Activated naive CD4-positive, alpha-beta T cell (primary cell): ENCODE data around the gene AMOTL1.
"Not testable (repeated sequence)": the region's sequence is repeated elsewhere in the genome, so short reads cannot be mapped to it uniquely, and the experiment has no call there.

ENCODE experiments used
- DNase-seq, 4 experiments: peaks; one replicate each; lab custom pipeline; 2025; lab: John Stamatoyannopoulos, UW

AMOTL1 gene

GRCh38 chr11:94825031-94825430 lies 56.9 kb downstream of the AMOTL1 start:
- no peak for DNase-seq

- DNase-seq, result no peak
These were observed 57.3 kb downstream of the AMOTL1 start for GRCh38 chr11:94825481-94825880.

- DNase-seq, result no peak
These were observed 58.3 kb downstream of the AMOTL1 start for GRCh38 chr11:94826415-94826814.

GRCh38 chr11:94828088-94828487 lies 59.9 kb downstream of the AMOTL1 start:
- DNase-seq, result no peak

- no peak for DNase-seq
These were observed 62.8 kb downstream of the AMOTL1 start for GRCh38 chr11:94830722-94831510.

- no peak for DNase-seq
These were observed 63.4 kb downstream of the AMOTL1 start for GRCh38 chr11:94831529-94831928.

- DNase-seq, result no peak
These were observed 64.6 kb downstream of the AMOTL1 start for GRCh38 chr11:94832604-94833235.

- no peak for DNase-seq
These were observed 66.9 kb downstream of the AMOTL1 start for GRCh38 chr11:94834911-94835593.

GRCh38 chr11:94835594-94835927 lies 67.4 kb downstream of the AMOTL1 start:
- no peak for DNase-seq

GRCh38 chr11:94837317-94837716 lies 69.2 kb downstream of the AMOTL1 start:
- no peak for DNase-seq

GRCh38 chr11:94838027-94838731 lies 70.0 kb downstream of the AMOTL1 start:
- DNase-seq, result no peak

- no peak for DNase-seq
These were observed 72.1 kb downstream of the AMOTL1 start for GRCh38 chr11:94840209-94840608.

GRCh38 chr11:94844031-94844430 lies 75.9 kb downstream of the AMOTL1 start:
- no peak for DNase-seq

GRCh38 chr11:94845622-94846021 lies 77.5 kb downstream of the AMOTL1 start:
- DNase-seq, result no peak

- no peak for DNase-seq
These were observed 81.7 kb downstream of the AMOTL1 start for GRCh38 chr11:94849839-94850238.

- DNase-seq, result no peak
These were observed 83.9 kb downstream of the AMOTL1 start for GRCh38 chr11:94851864-94852636.

GRCh38 chr11:94853288-94853687 lies 85.1 kb downstream of the AMOTL1 start:
- not testable (repeated sequence) for DNase-seq

- DNase-seq, result no peak
These were observed 85.7 kb downstream of the AMOTL1 start for GRCh38 chr11:94853836-94854235.

GRCh38 chr11:94854770-94855633 lies 86.8 kb downstream of the AMOTL1 start:
- no peak for DNase-seq

- DNase-seq, result no peak
These were observed 87.5 kb downstream of the AMOTL1 start for GRCh38 chr11:94855666-94856065.

GRCh38 chr11:94856443-94856842 lies 88.3 kb downstream of the AMOTL1 start:
- no peak for DNase-seq
